GM23338 (cell line): ENCODE measurements around the gene SHC4. TPM values are rescaled to one million over a fixed set of nuclear protein-coding genes. Genes with fewer than 3 reads are reported as not detected.

Source experiments
- ATAC-seq: fragments of 200-7000 bp; cut with Tn5 transposase; 3 replicates; pipeline ENCODE4 v1.9.1; 2020
- DNase-seq: peaks from one replicate; pipeline ENCODE4 v3.0.0-alpha.2; 2015; ENCODE audit warnings: low spot score
- H2AFZ ChIP-seq: fragments of 200-600 bp; sonication (generic); 2 replicates; pipeline ENCODE4 v1.8.0; 2016; ENCODE audit warnings: antibody characterized with exemption, mild to moderate bottlenecking, moderate library complexity
- H3F3A ChIP-seq: fragments of 200-600 bp; sonication (generic); replicated peaks from 2 replicates; pipeline ENCODE4 v1.8.0; 2017; ENCODE audit warnings: antibody characterized with exemption, mixed run types, low read depth
- H3K27ac ChIP-seq: fragments of 200-600 bp; sonication (generic); 2 replicates; pipeline ENCODE4 v1.6.1; 2016; ENCODE audit warnings: low read depth
- H3K27me3 ChIP-seq: fragments of 200-600 bp; sonication (generic); 2 replicates; pipeline ENCODE4 v1.8.0; 2016; ENCODE audit warnings: mild to moderate bottlenecking, mixed run types, moderate library complexity; ENCODE audit not compliant: insufficient read depth
- H3K36me3 ChIP-seq: fragments of 200-600 bp; sonication (generic); 2 replicates; pipeline ENCODE4 v1.8.0; 2016; ENCODE audit warnings: mild to moderate bottlenecking; ENCODE audit not compliant: insufficient read depth
- H3K4me1 ChIP-seq: fragments of 200-600 bp; sonication (generic); 2 replicates; pipeline ENCODE4 v1.8.0; 2016; ENCODE audit warnings: mild to moderate bottlenecking, moderate library complexity; ENCODE audit not compliant: insufficient read depth
- H3K4me2 ChIP-seq: fragments of 200-600 bp; sonication (generic); 2 replicates; pipeline ENCODE4 v1.7.1; 2017; ENCODE audit warnings: mixed run types
- H3K4me3 ChIP-seq: fragments of 200-600 bp; sonication (generic); 2 replicates; pipeline ENCODE4 v1.6.1; 2016; ENCODE audit warnings: mixed run types
- H3K79me2 ChIP-seq: fragments of 200-600 bp; sonication (generic); replicated peaks from 2 replicates; pipeline ENCODE4 v1.8.0; 2017; ENCODE audit warnings: mild to moderate bottlenecking; ENCODE audit not compliant: insufficient read depth
- H3K9me2 ChIP-seq: fragments of 200-600 bp; sonication (generic); 2 replicates; pipeline ENCODE4 v1.8.0; 2017; ENCODE audit not compliant: insufficient read depth
- H4K20me1 ChIP-seq: fragments of 200-600 bp; sonication (generic); replicated peaks from 2 replicates; pipeline ENCODE4 v1.8.0; 2017; ENCODE audit warnings: mild to moderate bottlenecking; ENCODE audit not compliant: insufficient read depth
- H3K27ac Mint-ChIP-seq: 2 replicates; pipeline ENCODE4 v1.8.0; 2020; ENCODE audit warnings: inconsistent platforms, mild to moderate bottlenecking, moderate library complexity, mixed read lengths
- H3K27me3 Mint-ChIP-seq: 3 replicates; pipeline ENCODE4 v1.8.0; 2022; ENCODE audit warnings: low read depth, mild to moderate bottlenecking, moderate library complexity, mixed read lengths, inconsistent platforms; ENCODE audit not compliant: insufficient read depth, poor library complexity
- H3K36me3 Mint-ChIP-seq: 3 replicates; pipeline ENCODE4 v1.8.0; 2021; ENCODE audit warnings: low read depth, mild to moderate bottlenecking, inconsistent platforms, moderate library complexity, mixed read lengths
- H3K4me1 Mint-ChIP-seq: 3 replicates; pipeline ENCODE4 v1.8.0; 2020; ENCODE audit warnings: mild to moderate bottlenecking, inconsistent platforms, mixed read lengths
- H3K4me3 Mint-ChIP-seq: 3 replicates; pipeline ENCODE4 v1.8.0; 2021; ENCODE audit warnings: moderate library complexity, mild to moderate bottlenecking, inconsistent platforms, mixed read lengths
- H3K9me3 Mint-ChIP-seq: 3 replicates; pipeline ENCODE4 v1.8.0; 2020; ENCODE audit warnings: moderate library complexity, mild to moderate bottlenecking, inconsistent platforms, mixed read lengths
- EZH2phosphoT487 ChIP-seq: fragments of 200-600 bp; sonication (generic); IDR thresholded peaks from one replicate; pipeline ENCODE4 v1.8.1; 2018; ENCODE audit warnings: antibody characterized with exemption; ENCODE audit not compliant: unreplicated experiment
- JUNB ChIP-seq: IDR thresholded peaks from one replicate; pipeline ENCODE4 v1.6.1; 2016; ENCODE audit warnings: antibody characterized with exemption; ENCODE audit not compliant: unreplicated experiment
- POLR2AphosphoS5 ChIP-seq: IDR thresholded peaks from 2 replicates; pipeline ENCODE4 v1.6.1; 2016; ENCODE audit warnings: antibody characterized with exemption, low read depth
- polyA plus RNA-seq: library from polyadenylated mRNA; unstranded; fragments of >200 nt; fragmentation: Nextera tagmentation; extraction: Ambion mirVana; gene quantifications from 2 replicates; pipeline ENCODE4 v1.2.1, GENCODE V29; 2016
- total RNA-seq: library from RNA; depleted of rRNA; stranded (reverse); fragments of >200 nt; shearing (Covaris generic); gene quantifications from 2 replicates; pipeline ENCODE4 v1.2.3, GENCODE V29; 2014
- TF ChIP-seq, protein P1 (sequence below): IDR thresholded peaks from one replicate; pipeline ENCODE4 v1.6.1; 2018; ENCODE audit warnings: antibody characterized with exemption; ENCODE audit not compliant: unreplicated experiment
- TF ChIP-seq, protein P2 (sequence below), 2 experiments: fragments of 200-600 bp in 1 of 2; sonication (generic) in 1 of 2; conservative IDR thresholded peaks; 2 replicates each; pipeline versions ENCODE4 v1.5.1 to v1.6.1; 2016 to 2017; ENCODE audit warnings: antibody characterized with exemption in 2 of 2, low read depth in 2 of 2, mild to moderate bottlenecking in 2 of 2, moderate library complexity in 1 of 2
- TF ChIP-seq, protein P3 (sequence below): IDR thresholded peaks from 2 replicates; pipeline ENCODE4 v1.6.1; 2016; ENCODE audit warnings: antibody characterized with exemption

Gene SHC4
- total and polyA plus RNA-seq, 2 experiments from 2014 or later = 0.21 to 0.32 TPM

- Mint-ChIP-seq H3K4me1 (peaks cover 20% of the 10 kb centered on the region), H3K9me3 (no peaks in the 10 kb centered on the region), H3K36me3 (no peaks in the 10 kb centered on the region; the same call in 2 of the 3 replicates), H3K27ac (peak overlapping the region; percentile 37; the same call in 1 of the 2 replicates), H3K27me3 (peaks cover 3% of the 10 kb centered on the region), H3K4me3 (peak overlapping the region; percentile 87)
- H3K36me3 ChIP-seq = no peaks in the 10 kb centered on the region
- ATAC-seq = peak; percentile 10
- peak; percentile 14 for DNase-seq
- peak overlapping the region; percentile 92 for H2AFZ ChIP-seq
- H3K4me2 ChIP-seq = peak overlapping the region; percentile 83
- H3K4me3 ChIP-seq = peak overlapping the region; percentile 61
- H4K20me1 ChIP-seq = no peaks in the 10 kb centered on the region; the same call in 1 of the 2 replicates
- no peaks in the 10 kb centered on the region; the same call in 1 of the 2 replicates for H3K9me2 ChIP-seq
- H3F3A ChIP-seq = no peaks in the 10 kb centered on the region
- H3K4me1 ChIP-seq = peaks cover 10% of the 10 kb centered on the region
- H3K27ac ChIP-seq = no peak overlapping the region
- H3K27me3 ChIP-seq = no peaks in the 10 kb centered on the region
- peaks cover 35% of the 10 kb centered on the region for H3K79me2 ChIP-seq
- no peak for TF ChIP-seq JUNB
- peak; percentile 46; the same call in 1 of the 2 replicates for TF ChIP-seq POLR2AphosphoS5
- TF ChIP-seq, protein P1, sequence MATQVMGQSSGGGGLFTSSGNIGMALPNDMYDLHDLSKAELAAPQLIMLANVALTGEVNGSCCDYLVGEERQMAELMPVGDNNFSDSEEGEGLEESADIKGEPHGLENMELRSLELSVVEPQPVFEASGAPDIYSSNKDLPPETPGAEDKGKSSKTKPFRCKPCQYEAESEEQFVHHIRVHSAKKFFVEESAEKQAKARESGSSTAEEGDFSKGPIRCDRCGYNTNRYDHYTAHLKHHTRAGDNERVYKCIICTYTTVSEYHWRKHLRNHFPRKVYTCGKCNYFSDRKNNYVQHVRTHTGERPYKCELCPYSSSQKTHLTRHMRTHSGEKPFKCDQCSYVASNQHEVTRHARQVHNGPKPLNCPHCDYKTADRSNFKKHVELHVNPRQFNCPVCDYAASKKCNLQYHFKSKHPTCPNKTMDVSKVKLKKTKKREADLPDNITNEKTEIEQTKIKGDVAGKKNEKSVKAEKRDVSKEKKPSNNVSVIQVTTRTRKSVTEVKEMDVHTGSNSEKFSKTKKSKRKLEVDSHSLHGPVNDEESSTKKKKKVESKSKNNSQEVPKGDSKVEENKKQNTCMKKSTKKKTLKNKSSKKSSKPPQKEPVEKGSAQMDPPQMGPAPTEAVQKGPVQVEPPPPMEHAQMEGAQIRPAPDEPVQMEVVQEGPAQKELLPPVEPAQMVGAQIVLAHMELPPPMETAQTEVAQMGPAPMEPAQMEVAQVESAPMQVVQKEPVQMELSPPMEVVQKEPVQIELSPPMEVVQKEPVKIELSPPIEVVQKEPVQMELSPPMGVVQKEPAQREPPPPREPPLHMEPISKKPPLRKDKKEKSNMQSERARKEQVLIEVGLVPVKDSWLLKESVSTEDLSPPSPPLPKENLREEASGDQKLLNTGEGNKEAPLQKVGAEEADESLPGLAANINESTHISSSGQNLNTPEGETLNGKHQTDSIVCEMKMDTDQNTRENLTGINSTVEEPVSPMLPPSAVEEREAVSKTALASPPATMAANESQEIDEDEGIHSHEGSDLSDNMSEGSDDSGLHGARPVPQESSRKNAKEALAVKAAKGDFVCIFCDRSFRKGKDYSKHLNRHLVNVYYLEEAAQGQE = no peak
- TF ChIP-seq, protein P2, sequence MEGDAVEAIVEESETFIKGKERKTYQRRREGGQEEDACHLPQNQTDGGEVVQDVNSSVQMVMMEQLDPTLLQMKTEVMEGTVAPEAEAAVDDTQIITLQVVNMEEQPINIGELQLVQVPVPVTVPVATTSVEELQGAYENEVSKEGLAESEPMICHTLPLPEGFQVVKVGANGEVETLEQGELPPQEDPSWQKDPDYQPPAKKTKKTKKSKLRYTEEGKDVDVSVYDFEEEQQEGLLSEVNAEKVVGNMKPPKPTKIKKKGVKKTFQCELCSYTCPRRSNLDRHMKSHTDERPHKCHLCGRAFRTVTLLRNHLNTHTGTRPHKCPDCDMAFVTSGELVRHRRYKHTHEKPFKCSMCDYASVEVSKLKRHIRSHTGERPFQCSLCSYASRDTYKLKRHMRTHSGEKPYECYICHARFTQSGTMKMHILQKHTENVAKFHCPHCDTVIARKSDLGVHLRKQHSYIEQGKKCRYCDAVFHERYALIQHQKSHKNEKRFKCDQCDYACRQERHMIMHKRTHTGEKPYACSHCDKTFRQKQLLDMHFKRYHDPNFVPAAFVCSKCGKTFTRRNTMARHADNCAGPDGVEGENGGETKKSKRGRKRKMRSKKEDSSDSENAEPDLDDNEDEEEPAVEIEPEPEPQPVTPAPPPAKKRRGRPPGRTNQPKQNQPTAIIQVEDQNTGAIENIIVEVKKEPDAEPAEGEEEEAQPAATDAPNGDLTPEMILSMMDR (conservative IDR thresholded peaks at IDR 0.05; ENCODE audit: low read depth in 2 of 2) = peak in 1 of 2 experiments; percentile 25; a peak in 1 of 4 replicates
- no peak for TF ChIP-seq EZH2phosphoT487
- TF ChIP-seq, protein P3, sequence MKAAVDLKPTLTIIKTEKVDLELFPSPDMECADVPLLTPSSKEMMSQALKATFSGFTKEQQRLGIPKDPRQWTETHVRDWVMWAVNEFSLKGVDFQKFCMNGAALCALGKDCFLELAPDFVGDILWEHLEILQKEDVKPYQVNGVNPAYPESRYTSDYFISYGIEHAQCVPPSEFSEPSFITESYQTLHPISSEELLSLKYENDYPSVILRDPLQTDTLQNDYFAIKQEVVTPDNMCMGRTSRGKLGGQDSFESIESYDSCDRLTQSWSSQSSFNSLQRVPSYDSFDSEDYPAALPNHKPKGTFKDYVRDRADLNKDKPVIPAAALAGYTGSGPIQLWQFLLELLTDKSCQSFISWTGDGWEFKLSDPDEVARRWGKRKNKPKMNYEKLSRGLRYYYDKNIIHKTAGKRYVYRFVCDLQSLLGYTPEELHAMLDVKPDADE = no peak
Measured at GRCh38 chr15:48811325-48811958, 152.3 kb downstream of the SHC4 start.
